Activated CD4-positive, alpha-beta T cell treated with anti-CD3 and anti-CD28 coated beads, Interleukin-10, Interleukin-2, amounts not matched to agents 100 ng/mL and 50 ng/mL, durations not matched to agents 16 hours and 8 hours (primary cell): ENCODE data around the gene HOXC4.

Experiments used
- DNase-seq: peaks from one replicate; pipeline ENCODE4 v3.0.0-alpha.2; 2020

HOXC4 gene

DNA sequence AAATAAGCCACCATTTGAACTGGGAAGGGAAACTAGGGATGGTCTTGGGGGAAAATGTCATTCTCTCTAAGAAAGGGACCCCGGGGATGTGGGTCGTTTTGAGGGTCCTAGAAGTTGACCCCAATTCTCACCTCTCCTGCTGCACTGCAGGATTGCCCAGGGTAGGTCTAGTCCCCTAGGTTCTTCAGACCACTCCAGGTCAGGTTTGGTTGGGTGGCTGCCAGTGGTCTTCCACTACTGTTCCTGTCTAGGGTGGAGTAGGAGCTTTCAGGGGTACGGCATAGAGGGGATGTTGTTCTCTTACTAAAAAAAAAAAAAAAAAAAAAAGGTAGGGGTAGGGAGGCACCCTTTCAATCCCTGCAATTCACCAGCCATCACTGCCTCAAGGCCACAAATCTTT lies 37.6 kb upstream of the HOXC4 start:
- no peak for DNase-seq

DNA sequence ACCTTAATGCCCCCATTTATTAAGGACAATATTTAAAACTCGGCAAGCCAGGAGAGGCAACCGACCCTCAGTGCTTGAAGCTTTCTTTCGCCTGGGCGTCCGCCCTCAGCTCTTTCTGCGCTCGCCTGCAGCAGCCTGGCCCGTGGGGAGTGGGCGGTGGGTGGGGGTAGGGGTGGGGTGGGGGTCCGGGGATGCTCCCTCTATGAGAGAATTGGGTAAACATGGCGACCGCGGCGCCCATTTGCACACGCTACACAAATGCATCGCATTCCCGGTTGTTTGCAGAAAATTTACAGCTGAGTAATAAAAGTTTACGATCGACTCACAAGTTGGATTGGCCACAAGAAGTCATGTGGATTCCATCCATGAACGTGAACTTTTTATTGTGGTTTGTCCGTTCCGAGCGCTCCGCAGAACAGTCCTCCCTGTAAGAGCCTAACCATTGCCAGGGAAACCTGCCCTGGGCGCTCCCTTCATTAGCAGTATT lies 37.1 kb upstream of the HOXC4 start:
- DNase-seq, result no peak

DNA sequence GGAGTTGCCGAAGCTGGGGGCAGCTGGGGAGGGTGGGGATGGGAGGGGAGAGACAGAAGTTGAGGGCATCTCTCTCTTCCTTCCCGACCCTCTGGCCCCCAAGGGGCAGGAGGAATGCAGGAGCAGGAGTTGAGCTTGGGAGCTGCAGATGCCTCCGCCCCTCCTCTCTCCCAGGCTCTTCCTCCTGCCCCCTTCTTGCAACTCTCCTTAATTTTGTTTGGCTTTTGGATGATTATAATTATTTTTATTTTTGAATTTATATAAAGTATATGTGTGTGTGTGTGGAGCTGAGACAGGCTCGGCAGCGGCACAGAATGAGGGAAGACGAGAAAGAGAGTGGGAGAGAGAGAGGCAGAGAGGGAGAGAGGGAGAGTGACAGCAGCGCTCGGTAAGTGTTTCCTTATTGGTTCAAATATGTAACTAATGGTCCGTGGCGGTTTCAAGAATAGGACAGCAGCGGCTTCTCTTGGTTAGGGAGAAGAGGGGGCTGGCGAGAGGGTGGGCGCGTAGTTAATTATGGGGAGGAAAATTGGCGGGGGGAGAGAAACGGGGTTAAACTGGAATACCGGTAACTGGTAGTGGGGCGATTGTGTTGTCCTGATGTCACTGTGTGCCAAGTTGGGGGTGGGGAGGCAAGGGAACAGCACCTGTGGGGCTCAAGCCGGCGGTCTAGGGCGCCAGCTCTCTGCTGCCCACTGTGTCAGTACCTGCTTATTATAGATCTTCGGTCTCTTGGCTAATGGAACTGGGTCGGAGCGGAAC lies 36.4 kb upstream of the HOXC4 start:
- no peak for DNase-seq

DNA sequence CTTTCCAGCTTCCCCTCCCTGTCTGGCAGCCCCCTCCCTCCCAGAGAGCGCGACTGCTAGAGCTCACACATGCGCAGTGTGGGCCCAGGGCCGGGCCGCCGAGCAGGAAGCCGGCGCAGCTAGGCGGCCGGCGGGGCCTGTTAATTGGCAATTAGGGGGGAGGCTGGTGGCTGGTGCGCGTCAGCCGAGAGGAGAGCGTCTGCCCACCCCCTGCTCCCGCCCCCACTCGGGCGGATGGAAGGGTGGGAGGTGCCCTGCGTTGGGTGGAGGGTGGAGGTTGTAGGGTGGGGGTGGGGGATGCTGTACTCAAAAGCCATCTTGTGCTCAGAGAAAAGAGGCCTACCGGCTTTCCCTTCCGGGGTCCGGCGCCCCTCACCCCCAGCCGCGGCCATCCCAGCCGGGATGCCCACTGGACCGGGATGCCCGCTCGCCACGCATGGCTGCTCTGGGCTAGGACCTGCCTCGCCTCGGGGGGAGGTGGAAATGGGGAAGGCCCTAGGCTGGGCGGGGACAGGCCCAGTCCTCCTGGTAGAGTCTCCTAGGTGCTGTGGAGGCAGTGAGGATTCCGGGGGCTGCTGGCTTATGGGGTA lies 35.7 kb upstream of the HOXC4 start:
- peak; percentile 85 for DNase-seq

DNA sequence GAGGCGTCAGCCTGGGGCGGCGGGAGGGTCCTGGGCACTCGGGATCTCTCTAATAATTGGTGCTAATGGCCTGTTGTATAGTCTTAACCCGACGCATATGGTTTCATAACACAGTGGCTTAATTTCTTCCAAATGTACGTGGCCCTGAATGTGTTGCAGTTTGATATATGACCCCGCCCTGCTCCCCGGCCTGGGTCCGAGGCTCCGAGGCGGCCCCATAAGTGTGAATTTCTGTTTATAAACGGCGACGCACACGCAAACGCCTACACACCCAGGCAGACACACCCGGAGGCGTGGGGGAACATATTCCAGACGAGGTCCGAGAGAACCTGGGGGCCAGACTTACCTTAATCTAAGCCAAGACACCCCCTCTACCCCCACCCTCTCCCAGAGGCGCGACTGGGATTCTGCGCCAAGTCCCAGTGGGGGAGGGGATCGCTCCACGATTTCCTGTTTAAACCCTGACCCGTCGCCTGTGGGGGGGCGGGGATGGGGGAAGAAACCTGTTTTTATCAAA lies 35.1 kb upstream of the HOXC4 start:
- no peak for DNase-seq

DNA sequence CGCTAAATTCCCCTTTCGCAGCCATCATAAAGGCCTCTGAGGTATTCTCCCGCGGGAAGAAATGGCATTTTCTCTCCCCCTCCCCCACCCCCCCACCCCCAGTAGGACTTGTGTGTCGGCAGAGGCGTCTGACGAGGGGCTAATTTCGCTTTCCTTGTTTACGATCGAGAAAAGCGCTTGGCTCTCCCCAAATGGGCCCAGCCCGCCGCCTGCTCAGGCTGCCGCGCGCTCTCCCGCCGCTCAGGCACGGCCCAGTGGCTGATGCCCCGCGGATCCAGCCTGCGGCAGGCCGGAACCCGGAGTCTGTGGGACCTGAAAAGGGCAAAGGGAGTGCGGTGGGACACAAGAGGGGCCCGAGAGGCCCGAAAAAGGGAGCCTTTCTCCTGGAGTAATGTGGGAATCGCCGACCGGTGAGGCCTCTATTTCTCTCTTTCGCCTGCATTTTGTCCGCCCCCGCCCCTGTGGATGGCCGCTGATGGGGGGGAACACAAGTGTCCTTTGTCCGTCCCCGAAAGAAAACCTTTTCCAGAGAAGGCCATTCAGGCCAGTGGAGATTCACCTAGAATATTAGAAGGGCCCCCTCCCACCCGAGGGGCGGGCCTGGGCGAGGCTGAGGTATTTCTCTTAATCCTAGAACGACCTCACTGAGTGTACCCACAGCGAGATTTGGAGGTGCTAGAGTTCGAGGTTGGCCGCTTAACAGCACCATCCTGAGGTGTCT lies 34.4 kb upstream of the HOXC4 start:
- DNase-seq, result no peak

DNA sequence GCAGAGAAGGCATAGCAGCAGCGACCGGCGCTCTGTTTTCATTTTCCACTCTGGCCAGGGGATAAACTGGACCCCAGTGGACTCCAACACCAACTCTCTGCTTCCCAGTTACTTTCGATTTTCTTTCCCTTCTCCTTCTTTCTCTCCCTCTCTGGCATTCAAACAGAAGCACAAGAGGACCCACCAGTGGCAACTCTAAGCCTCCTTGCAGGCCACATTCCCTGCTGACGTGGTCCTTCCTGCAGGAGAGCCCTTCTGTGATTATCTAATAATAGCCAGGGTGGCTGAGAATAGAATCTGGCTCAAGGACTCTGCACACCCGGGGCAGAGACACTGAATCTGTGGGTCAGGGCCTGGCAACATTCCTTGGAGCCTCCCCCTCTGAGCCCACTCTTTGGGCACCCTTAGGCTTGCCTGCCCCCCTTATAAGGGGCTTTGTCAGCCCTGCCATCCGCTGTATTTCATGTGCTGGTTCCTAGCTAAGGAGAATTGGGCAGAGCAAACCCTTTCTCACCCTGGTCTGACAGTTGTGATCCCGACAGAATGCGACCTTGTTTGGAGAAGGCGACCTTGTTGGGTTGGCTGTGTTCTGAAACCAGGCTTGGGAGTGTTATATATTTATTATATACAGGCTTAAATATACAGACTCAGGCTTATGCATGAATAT lies 33.6 kb upstream of the HOXC4 start:
- DNase-seq, result no peak

DNA sequence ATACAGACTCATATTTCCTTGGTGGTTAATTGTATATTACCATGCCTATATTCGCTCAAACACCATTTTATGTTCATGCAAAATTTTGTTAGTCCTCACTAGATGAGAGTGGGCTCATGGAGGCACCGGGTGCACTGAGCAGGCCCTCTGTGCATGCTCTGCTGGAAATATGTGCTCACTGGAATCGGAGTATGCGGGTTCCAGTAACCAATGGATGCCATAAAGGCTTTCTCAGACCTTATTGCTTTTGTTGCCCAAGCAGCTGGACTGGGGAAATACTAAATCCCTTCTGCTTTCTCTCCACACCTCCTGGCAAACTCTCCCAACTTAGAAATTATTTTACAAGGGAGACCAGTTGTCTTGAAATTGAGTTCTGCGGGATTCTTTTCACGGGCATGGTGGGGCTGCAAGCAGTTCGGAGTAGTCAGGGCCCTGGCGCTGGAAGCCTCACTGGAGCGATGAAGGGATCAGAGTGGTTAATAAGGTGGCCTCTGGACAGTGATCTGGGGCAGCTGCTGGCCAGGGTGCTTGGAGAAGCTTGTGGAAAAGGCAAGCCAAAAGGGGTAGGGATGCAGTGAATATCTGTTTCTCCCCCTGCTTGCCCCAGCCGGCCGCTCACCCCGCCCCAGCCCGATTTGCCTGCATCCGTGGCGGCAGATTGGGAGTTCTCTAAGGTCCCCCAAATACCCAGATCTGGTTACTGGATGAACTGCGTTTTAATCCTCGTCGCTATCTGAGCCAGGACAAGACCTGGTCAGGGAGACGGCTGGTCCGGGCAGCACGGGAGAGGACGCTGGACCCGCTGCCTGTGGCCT lies 32.8 kb upstream of the HOXC4 start:
- no peak for DNase-seq

DNA sequence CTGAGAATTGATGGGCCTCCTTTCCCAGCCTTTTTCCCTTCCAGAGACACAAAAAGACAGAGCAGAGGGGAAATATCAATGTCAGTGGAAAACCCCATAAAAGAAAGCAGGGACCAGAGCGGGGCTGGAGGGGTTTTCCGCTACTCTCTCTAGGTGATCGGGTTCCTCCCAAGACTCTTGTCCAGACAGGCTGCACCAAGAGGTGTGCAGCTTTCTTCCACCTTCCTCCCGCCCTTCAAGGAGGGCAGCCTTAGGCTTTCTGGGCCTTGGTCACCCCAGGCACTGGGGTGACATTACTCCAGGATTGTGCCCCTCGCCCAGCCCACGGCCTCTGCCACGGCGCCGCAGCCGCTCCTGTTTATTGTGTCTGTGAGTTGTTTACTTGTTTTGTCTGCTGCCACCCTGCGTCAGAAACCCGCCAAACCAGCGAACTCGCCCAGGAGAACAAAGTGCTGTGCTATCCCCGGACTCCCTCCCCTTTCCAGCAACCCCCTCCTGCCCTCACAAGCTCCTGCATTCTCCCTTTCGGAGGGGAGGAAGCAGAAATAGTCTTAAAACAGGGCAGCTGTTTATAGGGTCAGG lies 32.1 kb upstream of the HOXC4 start:
- DNase-seq, result no peak

DNA sequence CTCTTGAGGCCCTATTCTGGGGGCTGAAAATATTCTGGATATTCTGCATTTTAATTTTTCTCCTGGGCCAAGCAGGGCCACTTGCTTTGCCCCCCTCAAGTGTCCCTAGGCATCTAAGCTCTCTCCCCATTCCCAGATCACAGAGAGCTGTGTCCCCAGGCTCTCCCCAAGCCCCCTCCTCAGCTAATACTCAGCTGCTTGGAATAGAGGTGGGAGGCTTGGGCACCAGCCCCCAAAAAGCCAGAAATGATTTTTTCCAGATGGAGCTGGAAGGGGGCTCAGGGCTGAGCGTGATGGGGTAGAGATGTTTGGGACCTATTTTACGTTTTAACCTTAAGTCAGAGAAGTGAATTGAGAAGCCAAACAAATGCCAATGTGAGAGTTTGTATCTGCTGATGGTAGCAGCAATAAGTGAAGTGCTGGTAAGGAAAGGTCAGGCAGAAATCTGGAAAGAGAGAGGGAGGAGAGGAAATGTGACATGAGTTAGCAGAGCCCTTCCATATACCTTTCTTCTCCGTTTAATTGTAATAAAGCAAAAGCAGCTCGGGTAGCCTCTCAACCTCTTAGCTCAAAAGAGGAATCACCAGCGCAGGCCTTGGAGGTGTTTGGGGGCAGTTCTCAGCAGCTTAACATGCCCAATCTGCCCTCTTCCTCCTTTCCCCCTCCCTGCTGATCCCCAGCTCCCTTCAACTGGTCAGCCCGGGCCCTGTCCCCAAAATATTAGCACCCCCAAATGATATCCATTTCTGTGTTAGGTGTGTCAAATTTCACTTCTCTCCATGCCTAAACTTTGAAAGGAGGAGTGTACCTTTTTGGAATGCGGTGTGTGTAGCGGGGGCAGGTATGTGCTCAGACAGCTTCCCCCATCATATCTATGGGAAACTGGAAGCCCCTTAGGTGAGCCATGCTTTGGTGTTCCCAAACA lies 30.4 kb upstream of the HOXC4 start:
- DNase-seq, result no peak

DNA sequence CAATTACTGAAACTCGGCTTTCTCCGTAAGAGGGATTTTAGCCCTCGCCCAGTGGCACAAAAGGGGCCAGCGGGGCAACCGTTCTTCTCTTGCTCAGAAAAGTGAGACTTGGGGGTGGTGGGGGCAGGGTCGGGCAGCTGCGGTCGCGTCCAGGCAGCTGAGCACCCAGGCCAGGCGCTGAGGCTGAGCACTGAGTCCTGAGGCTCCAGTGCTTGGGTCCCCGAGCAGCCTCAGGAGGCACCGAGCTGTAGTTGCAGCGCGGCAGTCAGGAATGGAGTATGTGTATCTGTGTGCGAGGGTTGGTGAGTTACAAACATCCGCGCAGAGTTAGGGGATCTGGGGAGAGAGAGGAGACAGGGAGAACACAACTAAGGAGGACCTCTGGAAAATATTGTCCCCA lies 29.5 kb upstream of the HOXC4 start:
- DNase-seq, result no peak

DNA sequence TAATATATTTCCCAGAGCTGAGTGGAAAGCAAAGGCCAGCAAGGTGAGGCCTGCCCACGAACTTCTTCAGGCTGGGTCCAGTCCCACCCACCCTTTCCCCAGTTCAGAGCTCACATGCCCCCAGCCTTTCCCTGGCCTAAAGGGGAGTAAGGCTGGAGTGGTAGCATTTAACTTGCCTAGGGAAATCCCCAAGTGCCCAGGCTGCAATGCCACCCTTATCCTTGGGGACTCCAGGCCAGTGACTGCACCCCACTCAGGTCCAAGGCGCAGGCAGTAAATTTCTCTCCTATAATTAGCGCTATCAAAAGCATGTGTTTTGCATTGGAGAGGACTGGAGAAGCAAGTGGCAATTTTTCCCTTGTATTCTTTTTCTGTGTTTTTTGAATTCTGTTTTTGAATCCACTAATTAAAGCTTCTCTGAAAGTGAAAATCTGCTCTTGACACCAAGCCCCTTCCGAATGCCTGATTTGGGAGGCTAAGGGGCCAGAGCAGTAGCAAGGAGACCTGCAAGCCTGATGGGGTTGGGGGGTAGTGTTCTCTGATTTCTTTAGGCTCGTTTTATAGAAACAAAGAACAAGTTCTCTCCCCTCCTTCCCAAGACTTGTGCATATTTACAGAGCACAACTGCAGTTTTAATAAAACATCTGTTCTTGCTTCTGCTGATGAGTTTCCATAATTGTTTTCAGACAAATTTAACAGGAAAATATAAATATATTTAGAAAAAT lies 28.9 kb upstream of the HOXC4 start:
- DNase-seq, result no peak

DNA sequence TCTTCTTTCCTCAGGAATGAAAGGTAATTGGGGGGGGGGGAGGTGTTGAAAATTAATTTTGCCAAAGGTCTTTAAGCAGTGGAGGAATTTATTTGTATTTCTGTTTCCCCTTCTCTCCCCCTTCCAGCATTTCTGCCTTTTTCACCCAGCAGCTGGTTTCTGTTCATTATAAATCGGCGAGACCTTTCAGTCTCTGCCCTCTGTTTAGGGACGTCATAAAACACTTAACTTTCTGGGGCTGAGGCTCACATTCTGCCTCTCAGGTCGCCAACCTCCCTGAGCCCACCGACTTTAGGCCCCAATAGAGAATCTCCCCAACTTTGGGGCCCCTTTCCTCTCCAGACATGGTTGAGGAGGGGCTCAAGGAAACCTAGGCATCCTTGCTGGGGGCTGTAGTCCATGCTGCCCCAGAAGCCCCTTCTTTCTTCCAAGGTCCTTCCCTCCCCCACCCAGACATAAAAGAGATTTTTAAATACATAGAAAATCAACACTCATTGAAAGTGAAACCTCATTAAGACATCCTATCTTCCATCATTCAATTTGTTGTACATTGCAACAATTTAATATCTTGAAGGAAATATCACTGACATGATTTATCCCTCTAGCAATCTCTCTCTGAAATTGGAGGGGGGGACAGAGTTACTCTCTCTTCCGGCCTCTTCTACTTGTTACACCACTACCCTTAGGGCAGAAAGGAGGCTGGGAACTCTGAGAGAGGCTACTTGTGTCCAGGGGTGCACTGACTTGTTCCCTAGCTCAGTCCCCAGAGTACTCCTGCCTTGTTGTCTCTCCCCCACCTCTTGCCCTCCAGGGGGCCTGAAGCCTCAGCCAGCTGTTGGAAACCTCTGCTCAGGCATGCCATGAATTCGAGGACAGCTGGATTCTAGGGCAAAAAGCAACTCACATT lies 27.9 kb upstream of the HOXC4 start:
- DNase-seq, result no peak

DNA sequence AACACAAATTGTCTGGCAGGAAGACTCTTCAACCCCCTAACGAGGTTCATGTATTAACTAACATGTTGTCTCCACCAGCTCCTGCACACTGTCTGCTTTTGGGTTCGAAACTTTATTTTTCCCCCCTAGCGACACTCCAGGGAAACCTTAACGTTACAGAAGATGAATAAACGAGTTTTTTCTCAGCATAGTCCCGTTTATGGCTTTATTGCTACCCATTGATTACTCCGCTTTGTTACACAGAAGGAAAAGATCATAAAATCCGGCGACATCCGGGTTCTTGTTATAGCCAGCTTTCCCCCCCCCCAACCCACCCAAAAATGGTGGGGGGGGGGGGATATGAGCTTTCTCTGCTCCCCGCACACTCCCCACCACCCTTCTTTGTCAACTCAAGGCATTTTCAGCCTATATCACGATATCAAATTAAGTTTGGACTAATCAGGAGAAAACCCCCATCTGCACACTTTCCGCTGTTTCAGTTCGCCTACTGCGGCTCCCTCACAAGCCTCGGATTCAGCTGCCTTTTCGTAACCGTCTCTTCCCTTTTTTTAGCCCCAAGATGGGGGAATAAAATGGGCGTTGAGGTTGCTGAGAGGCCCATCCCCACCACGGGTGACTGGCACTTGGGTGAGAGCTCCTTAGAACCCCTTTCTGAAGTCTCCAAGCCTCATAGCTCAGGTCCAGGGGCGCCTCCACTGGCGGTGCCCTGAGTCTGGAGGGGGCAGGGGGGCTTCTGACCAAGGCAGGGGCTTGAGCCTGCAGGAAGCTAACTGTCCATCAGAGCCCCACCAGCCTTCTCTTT lies 26.8 kb upstream of the HOXC4 start:
- no peak for DNase-seq

DNA sequence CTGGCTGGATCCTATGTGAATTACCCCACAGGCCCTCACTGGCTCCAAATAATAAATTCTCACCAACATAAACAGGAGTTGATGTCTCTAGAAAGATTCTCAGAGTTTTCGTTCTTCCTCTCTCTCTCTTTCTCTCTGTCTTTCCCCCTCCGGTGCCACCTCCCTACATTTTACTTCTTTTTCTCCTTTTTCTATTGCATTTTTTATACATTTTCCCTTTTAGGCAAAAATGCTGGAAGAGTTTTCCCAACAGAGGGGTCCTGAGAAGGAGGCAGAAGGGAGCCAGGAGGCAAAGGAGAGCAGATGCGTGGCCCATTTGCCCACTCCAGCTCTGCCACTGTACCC lies 26.2 kb upstream of the HOXC4 start:
- DNase-seq, result no peak

DNA sequence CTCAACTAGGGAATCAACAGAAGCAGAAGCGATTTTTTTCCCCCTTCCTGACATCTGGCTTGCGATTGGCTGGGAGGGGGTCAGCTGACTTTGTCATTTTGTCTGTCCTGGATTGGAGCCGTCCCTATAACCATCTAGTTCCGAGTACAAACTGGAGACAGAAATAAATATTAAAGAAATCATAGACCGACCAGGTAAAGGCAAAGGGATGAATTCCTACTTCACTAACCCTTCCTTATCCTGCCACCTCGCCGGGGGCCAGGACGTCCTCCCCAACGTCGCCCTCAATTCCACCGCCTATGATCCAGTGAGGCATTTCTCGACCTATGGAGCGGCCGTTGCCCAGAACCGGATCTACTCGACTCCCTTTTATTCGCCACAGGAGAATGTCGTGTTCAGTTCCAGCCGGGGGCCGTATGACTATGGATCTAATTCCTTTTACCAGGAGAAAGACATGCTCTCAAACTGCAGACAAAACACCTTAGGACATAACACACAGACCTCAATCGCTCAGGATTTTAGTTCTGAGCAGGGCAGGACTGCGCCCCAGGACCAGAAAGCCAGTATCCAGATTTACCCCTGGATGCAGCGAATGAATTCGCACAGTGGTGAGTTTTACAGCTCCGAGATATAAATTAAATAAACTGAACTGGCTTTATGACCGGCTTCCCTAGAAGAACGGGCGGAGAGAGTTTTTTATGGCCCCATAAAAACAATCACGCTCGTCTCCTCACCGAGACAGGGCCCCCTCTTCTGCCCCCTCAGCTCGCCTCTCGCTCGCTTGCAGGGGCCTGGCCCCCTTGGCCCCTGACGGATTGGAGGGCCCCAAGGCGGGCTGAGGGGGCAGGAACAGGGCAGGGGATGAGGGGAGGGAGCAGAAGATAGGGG lies 25.1 kb upstream of the HOXC4 start, which contains the start of gene HOXC6:
TSS of gene HOXC6 (plus strand) at position 127 of the 888 bp plus-strand sequence. CDS start at position 209, 82 bp downstream.
- DNase-seq, result no peak
